Breast epithelium (tissue), 4 donors: Measurements from ENCODE around the gene C1QTNF5. TPM values are rescaled to one million over a fixed set of nuclear protein-coding genes. Genes with fewer than 3 reads are reported as not detected.

Experiments
- DNase-seq, 2 donors: peaks; one replicate each; pipeline ENCODE4 v3.0.0-alpha.2; 2019; ENCODE audit warnings: low spot score in 2 of 2
- H3K27ac ChIP-seq, 2 donors: fragments of 200-600 bp; sonication (generic) in 1 of 2; one replicate each; pipeline ENCODE4 v1.5.1; 2016 to 2019; ENCODE audit warnings: mild to moderate bottlenecking in 1 of 2
- H3K27me3 ChIP-seq, 2 donors: fragments of 200-600 bp; sonication (generic) in 1 of 2; one replicate each; pipeline versions ENCODE4 v1.5.1 to v1.6.0; 2017 to 2019; ENCODE audit warnings: control low read depth in 1 of 2, mild to moderate bottlenecking in 1 of 2
- H3K36me3 ChIP-seq: fragments of 200-600 bp; one replicate; pipeline ENCODE4 v1.5.1; 2019
- H3K4me1 ChIP-seq, 2 donors: fragments of 200-600 bp; sonication (generic); one replicate each; pipeline ENCODE4 v1.5.1; 2016 to 2019; ENCODE audit warnings: control low read depth in 1 of 2
- H3K4me3 ChIP-seq, 3 donors: fragments of 200-600 bp; sonication (generic); 1 replicate in 2 of 3; 2 replicates in 1 of 3; pipeline ENCODE4 v1.5.1; 2016 to 2019; ENCODE audit warnings: mild to moderate bottlenecking in 3 of 3, moderate library complexity in 2 of 3
- H3K9me3 ChIP-seq, 2 donors: fragments of 200-600 bp; sonication (generic) in 1 of 2; one replicate each; pipeline ENCODE4 v1.5.1; 2016 to 2019; ENCODE audit warnings: control low read depth in 1 of 2
- POLR2A ChIP-seq: fragments of 450-650 bp; IDR thresholded peaks from one replicate; pipeline ENCODE4 v1.6.1; 2016; ENCODE audit warnings: antibody characterized with exemption, mild to moderate bottlenecking, moderate library complexity
- POLR2AphosphoS5 ChIP-seq, 3 donors: sonication (generic); formaldehyde crosslinking; IDR thresholded peaks; one replicate each; pipeline ENCODE4 v1.6.1; 2017; ENCODE audit warnings: antibody characterized with exemption in 3 of 3
- intact Hi-C: fragments of 100-400 bp; cut with DNase I; formaldehyde crosslinking; loops from one replicate; pipeline ENCODE4 v1.15.1; 2023; ENCODE audit warnings: low total_unique reads
- total RNA-seq, 3 donors: library from RNA; depleted of rRNA; stranded (reverse); fragments of >200 nt; gene quantifications; one replicate each; pipeline ENCODE4 v1.1.0, GENCODE V29; 2016
- TF ChIP-seq, protein P1 (sequence below), 3 donors: fragments of 450-650 bp; IDR thresholded peaks; one replicate each; pipeline ENCODE4 v1.5.1; 2016 to 2017; ENCODE audit warnings: antibody characterized with exemption in 3 of 3, mild to moderate bottlenecking in 3 of 3, moderate library complexity in 3 of 3

Gene C1QTNF5
- total RNA-seq, 3 donors from 2014 or later: 14.3 to 55.0 (median 38.0) TPM

GRCh38 chr11:119335655-119336543, 4.8 kb downstream of the C1QTNF5 start:
- peak in 1 of 2 donors; percentile 37 for DNase-seq
- H3K4me1 ChIP-seq: peaks cover 8 to 16% of the 10 kb centered on the region in 2 donors
- peak overlapping the region in 1 of 2 donors; percentile 95 for H3K27ac ChIP-seq
- H3K9me3 ChIP-seq: no peaks in the 10 kb centered on the region
- H3K36me3 ChIP-seq: no peaks in the 10 kb centered on the region
- intact Hi-C loops: no loop called here
- H3K27me3 ChIP-seq: peaks cover 0 to 2% of the 10 kb centered on the region in 2 donors
- peak overlapping the region in 1 of 3 donors; percentile 99 for H3K4me3 ChIP-seq
- TF ChIP-seq POLR2A: no peak
- no peak for TF ChIP-seq POLR2AphosphoS5 (IDR thresholded peaks at IDR 0.05)
- TF ChIP-seq, protein P1, sequence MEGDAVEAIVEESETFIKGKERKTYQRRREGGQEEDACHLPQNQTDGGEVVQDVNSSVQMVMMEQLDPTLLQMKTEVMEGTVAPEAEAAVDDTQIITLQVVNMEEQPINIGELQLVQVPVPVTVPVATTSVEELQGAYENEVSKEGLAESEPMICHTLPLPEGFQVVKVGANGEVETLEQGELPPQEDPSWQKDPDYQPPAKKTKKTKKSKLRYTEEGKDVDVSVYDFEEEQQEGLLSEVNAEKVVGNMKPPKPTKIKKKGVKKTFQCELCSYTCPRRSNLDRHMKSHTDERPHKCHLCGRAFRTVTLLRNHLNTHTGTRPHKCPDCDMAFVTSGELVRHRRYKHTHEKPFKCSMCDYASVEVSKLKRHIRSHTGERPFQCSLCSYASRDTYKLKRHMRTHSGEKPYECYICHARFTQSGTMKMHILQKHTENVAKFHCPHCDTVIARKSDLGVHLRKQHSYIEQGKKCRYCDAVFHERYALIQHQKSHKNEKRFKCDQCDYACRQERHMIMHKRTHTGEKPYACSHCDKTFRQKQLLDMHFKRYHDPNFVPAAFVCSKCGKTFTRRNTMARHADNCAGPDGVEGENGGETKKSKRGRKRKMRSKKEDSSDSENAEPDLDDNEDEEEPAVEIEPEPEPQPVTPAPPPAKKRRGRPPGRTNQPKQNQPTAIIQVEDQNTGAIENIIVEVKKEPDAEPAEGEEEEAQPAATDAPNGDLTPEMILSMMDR (IDR thresholded peaks at IDR 0.05): no peak

GRCh38 chr11:119335091-119335654, 5.5 kb downstream of the C1QTNF5 start:
- TF ChIP-seq POLR2AphosphoS5 (IDR thresholded peaks at IDR 0.05) (no peak), POLR2A (no peak)
- TF ChIP-seq, protein P1 (IDR thresholded peaks at IDR 0.05): no peak
- Histone ChIP-seq H3K27me3 (peaks cover 0 to 2% of the 10 kb centered on the region in 2 donors), H3K27ac (peak overlapping the region; percentile 94 to 95), H3K36me3 (no peaks in the 10 kb centered on the region), H3K4me3 (peak overlapping the region; percentile 86 to 99 (median 87)), H3K4me1 (peaks cover 8 to 15% of the 10 kb centered on the region in 2 donors), H3K9me3 (no peaks in the 10 kb centered on the region)
- no peak for DNase-seq
- intact Hi-C loops: no loop called here

GRCh38 chr11:119334174-119334930, 6.3 kb downstream of the C1QTNF5 start, which contains the start of gene RNF26:
Gene RNF26, plus strand, starts transcription at chr11:119334527. Its CDS starts 596 bp downstream, at chr11:119335123.
- peak; percentile 70 to 93 (median 76) for TF ChIP-seq POLR2AphosphoS5 (IDR thresholded peaks at IDR 0.05)
- TF ChIP-seq, protein P1 (IDR thresholded peaks at IDR 0.05): peak in 1 of 3 donors; percentile 16
- TF ChIP-seq POLR2A: peak; percentile 69
- Histone ChIP-seq H3K9me3 (no peaks in the 10 kb centered on the region), H3K36me3 (no peaks in the 10 kb centered on the region), H3K27me3 (no peaks in the 10 kb centered on the region), H3K27ac (peak within 1 kb of the TSS; percentile 94 to 95), H3K4me3 (peak within 1 kb of the TSS; percentile 86 to 99 (median 87)), H3K4me1 (peaks cover 8% of the 10 kb centered on the region in 2 donors)
- intact Hi-C loops: no loop called here
- DNase-seq: peak; percentile 95 to 98

GRCh38 chr11:119332111-119332765, 8.4 kb downstream of the C1QTNF5 start:
- TF ChIP-seq POLR2A (no peak), POLR2AphosphoS5 (IDR thresholded peaks at IDR 0.05) (no peak)
- TF ChIP-seq, protein P1 (IDR thresholded peaks at IDR 0.05): no peak
- Histone ChIP-seq H3K9me3 (no peaks in the 10 kb centered on the region), H3K4me3 (no peak overlapping the region), H3K27ac (no peak overlapping the region), H3K4me1 (peaks cover 8% of the 10 kb centered on the region in 2 donors), H3K27me3 (no peaks in the 10 kb centered on the region), H3K36me3 (no peaks in the 10 kb centered on the region)
- no peak for DNase-seq
- intact Hi-C loops: no loop called here
